ENCODE results near the gene SDC1.

SDC1 gene

GRCh38 chr2:20153131-20153851, 71.6 kb downstream of the SDC1 start:
- no peak overlapping the region for H3K4me3 ChIP-seq (ENCODE audit: severe bottlenecking)
- H3K27ac ChIP-seq (ENCODE audit: poor library complexity, severe bottlenecking), result peak overlapping the region; percentile 2
- DNase-seq (ENCODE audit: low spot score) (no peak), ATAC-seq (ENCODE audit: low read depth) (peak; percentile 76)
- H3K4me1 ChIP-seq (ENCODE audit: insufficient read depth, poor library complexity, severe bottlenecking), result peaks cover 27% of the 10 kb centered on the region
- no peak for TF ChIP-seq CTCF (IDR thresholded peaks at IDR 0.05; ENCODE audit: poor library complexity, severe bottlenecking)
- H3K36me3 ChIP-seq (ENCODE audit: low read depth), result no peaks in the 10 kb centered on the region
- no peaks in the 10 kb centered on the region for H3K27me3 ChIP-seq (ENCODE audit: insufficient read depth, poor library complexity, severe bottlenecking)
- no peaks in the 10 kb centered on the region for H3K9me3 ChIP-seq (ENCODE audit: severe bottlenecking)

- TF ChIP-seq CTCF (IDR thresholded peaks at IDR 0.05; ENCODE audit: poor library complexity, severe bottlenecking), result no peak
- ATAC-seq (ENCODE audit: low read depth) (no peak), DNase-seq (ENCODE audit: low spot score) (no peak)
- H3K27me3 ChIP-seq (ENCODE audit: insufficient read depth, poor library complexity, severe bottlenecking), result no peaks in the 10 kb centered on the region
- H3K27ac ChIP-seq (ENCODE audit: poor library complexity, severe bottlenecking), result no peak overlapping the region
- no peaks in the 10 kb centered on the region for H3K36me3 ChIP-seq (ENCODE audit: low read depth)
- H3K9me3 ChIP-seq (ENCODE audit: severe bottlenecking), result no peaks in the 10 kb centered on the region
- H3K4me3 ChIP-seq (ENCODE audit: severe bottlenecking), result no peak overlapping the region
- H3K4me1 ChIP-seq (ENCODE audit: insufficient read depth, poor library complexity, severe bottlenecking), result peaks cover 27% of the 10 kb centered on the region
Measured at GRCh38 chr2:20150806-20151571, 73.9 kb downstream of the SDC1 start.
